DMS153 treated with DMSO at 0.1 percent for 48 hours (cell line): ENCODE data around the gene GPC6.

Experiments
- DNase-seq: peaks from one replicate; lab custom pipeline; 2025; ENCODE audit not compliant: unreplicated experiment; lab: John Stamatoyannopoulos, UW

GPC6 gene

GRCh38 chr13:93368296-93368695, 141.7 kb downstream of the GPC6 start:
- no peak for DNase-seq

DNA sequence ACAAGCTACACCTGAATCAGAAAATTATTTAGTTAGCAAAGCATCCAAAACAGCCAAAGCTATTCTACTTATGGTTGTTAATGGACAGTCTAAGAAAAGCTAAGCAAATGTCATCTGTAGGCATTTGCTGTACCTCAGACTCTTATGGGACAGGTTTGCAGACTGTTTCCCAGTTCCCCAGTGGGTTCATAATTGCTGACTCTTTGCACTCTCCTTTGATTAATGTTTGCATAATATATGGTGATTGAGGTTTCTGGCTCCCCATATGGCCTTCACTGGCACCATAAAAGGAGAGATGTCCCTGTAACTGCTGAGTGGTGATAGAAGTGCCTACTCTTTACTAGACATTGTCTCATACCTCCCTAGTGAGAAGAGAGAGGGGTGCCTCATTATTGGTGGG, 142.1 kb downstream of the GPC6 start:
- no peak for DNase-seq

DNA sequence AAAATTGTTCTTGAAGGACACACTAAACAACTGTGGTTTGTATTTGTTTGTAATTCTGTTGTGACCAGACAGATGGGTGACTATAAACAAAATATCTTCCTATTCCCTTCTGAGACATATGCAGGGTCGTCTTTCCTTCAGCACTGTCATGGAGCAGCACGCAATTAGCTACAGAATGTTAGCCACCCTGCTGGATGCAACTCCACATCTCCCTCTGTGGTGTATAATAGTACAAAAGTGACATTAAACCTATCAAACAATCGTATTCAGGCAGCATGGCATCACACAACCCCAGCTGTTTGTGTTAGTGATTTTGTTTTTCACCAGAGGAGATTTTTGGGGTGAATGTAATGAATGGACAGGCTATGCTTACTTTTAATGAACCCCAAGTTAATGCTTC, 146.2 kb downstream of the GPC6 start:
- no peak for DNase-seq

GRCh38 chr13:93375491-93375890, 148.9 kb downstream of the GPC6 start:
- DNase-seq, result no peak

DNA sequence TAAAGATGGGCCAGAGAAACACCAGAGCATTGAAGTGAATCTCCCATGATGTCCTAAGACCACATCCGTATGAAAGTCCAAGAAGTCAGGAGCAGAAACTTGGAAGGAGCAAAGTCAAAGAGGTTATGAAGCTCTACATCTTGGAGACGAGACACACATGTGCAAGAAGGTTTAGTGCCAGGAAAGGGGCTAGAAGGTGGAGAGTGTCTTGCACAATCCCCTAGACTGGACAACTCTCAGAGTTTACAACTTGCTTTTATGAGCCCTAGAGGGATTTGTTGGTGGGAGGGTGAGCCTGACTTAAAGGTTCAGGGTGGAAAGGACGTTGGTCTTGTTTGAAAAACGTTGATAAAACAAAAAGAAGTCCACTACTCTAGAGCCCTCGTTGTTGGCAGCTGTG, 150.6 kb downstream of the GPC6 start:
- no peak for DNase-seq

DNA sequence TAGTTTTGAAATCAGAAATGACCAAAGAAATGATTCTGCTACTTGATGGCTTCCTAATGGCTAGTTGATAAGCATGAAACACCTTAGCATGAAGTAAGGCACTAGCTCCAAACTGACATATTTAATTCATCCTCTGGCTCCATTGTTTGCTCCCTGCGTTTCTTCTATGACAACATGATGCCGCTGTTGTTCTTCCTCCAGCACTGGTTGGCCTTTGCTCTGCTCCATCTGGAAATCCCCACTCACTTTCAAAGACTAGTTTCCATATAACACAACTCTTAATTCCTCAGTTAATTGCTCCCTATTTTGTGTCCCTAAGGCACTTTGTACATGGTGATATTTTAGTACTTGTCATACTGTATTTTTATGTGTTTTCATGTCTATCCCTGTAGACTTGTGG, 151.6 kb downstream of the GPC6 start:
- DNase-seq, result no peak

DNA sequence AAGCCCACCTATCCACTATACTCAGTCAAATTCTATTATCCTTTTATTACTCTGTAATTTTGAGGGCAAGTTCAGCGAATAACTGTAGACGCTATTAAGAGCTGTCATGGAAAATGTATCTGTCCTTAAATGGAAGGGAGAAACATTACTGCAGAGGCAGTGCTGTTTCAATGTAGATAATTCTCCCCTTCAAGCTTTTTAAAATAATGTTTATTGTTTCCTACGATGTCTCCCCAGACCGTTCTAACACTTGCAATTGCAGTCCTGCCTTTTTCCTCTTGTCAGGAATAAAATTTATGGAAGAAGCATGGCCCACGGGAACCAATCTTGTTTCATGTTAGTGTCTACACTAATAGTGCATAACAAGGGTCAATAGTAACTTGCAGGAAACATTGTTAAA, 159.5 kb downstream of the GPC6 start:
- no peak for DNase-seq

DNA sequence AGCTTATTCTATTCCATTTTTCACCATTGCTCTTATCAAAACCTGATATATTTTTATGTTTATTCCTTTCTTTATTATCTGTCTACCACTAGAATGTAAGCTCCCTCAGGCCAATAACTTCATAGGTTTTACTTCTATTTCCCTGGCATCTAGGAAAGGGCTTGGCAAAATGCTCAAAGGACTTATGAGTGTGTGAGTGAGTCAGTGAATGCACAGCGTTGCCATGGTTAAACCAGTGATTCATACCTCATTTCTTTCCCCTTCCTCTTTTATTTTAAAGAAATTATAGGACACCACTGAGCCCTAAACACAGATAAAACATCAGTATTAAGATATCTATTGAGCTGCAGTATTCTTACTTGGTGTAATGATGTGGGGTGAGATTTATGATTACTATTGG, 162.1 kb downstream of the GPC6 start:
- no peak for DNase-seq

- no peak for DNase-seq
These were observed 171.0 kb downstream of the GPC6 start for GRCh38 chr13:93397619-93398018.

- DNase-seq, result no peak
These were observed 171.8 kb downstream of the GPC6 start for GRCh38 chr13:93398167-93399035.

- no peak for DNase-seq
These were observed 172.6 kb downstream of the GPC6 start for GRCh38 chr13:93399212-93399611.

- DNase-seq, result no peak
These were observed 179.5 kb downstream of the GPC6 start for GRCh38 chr13:93406136-93406535.

- DNase-seq, result no peak
These were observed 180.9 kb downstream of the GPC6 start for GRCh38 chr13:93407551-93407950.

- DNase-seq, result no peak
These were observed 182.4 kb downstream of the GPC6 start for GRCh38 chr13:93409001-93409400.

DNA sequence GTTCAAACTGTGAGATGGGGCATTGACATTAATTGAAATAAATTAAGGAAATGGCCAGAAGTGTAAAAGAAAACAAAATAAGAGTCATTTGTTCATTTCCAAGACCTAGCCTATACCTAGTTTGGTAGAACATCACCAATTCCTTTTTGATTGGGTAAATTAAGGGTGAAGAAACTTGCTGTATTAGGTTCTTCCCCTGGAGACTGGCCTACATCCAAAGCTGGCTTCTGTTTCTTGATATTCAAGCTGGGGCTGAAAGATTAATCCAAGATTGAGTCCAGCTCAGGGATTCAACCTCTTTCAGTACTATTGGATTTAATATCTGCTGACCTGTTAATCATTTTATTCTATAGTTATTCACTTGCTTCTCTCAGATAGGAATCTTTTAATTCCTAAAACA, 183.2 kb downstream of the GPC6 start:
- DNase-seq, result no peak

DNA sequence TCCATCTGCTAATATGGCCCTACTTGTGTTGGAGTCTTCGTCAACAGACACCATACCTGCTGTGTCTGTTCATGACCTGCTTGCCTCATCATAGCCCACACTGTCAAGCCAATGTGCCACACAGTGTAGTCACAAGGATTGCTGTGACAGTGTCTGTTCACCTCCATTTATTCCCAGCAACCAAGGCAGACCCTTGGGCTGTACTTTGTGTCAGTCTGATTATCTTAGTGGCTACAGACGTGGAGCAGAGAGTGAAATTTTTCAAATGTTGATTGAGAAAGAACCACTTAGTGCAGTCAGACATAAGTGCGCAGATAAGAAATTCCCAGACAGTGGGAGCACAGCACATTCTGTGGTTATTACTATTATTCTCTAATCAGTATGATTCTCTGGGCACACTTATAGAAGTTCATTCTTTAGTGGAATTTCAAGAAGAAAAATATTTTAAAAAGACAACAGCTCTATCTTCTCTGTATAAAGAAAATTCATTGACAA, 184.6 kb downstream of the GPC6 start:
- DNase-seq, result no peak

DNA sequence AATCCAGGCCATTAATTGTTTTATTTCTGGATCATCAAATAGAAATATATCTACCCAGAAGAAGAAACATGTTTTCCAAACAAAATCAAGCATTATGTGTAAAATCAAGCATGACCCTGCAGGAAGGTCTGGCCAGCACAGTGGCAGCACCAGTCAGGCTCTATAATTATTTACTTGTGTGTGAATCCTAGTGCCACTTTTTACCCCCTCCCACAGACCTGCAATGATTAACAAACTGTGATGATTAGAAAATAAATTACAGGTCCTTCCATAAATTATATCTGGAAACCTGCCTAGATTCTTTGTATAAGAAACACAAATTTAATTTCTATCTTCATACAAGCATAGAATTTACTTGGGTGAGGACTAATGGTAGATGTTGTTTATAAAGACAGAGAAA, 186.1 kb downstream of the GPC6 start:
- no peak for DNase-seq

DNA sequence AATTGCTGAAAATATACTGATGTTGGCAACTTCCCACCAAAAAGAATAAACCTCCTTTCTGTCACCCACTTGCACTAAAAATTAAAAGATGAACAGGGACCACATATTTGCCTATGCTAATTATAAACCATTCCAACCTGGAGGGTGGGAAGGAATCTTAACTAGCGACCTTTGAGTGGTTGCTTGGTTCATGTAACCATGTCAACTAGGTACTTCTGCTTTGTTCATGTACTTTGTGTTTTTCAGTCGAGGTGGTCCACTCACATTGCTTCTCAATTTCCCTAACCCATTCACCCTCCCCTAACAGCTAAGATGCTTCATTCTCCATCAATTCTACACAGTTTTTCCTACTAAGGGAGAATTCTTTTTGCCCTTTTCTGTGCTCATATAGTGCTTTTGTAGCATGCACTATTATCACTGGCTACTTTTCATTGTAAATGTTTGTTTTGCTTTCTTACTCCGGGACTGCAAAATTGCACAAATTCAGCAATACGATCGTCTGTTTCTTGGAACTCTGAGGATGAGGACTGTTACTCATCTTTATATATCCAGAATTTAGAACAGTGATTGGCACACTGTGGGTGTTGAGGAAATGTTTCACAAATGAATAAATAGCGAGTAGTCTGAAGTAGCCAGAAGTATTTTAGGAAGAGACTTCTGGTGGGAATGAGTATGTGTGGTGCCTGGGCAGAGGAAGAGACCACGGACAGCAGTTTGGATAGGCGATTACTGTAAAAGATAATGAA, 187.5 kb downstream of the GPC6 start:
- DNase-seq, result no peak

- no peak for DNase-seq
These were observed 190.2 kb downstream of the GPC6 start for GRCh38 chr13:93416736-93417355.

DNA sequence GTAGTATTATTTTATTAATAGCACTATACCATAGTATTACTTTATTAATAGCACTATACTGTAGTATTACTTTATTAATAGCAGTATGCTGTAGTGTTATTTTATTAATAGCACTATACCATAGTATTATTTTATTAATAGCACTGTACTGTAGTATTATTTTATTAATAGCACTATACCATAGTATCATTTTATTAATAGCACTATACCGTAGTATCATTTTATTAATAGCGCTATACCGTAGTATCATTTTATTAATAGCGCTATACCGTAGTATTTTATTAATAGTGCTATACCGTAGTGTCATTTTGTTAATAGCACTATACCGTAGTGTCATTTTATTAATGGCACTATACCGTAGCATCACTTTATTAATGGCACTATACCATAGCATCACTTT, 191.8 kb downstream of the GPC6 start:
- DNase-seq, result no peak

GRCh38 chr13:93420206-93420605, 193.6 kb downstream of the GPC6 start:
- DNase-seq, result no peak

- DNase-seq, result no peak
These were observed 194.3 kb downstream of the GPC6 start for GRCh38 chr13:93420887-93421286.
